ENCODE data around the gene TOR1AIP1. TPM values are rescaled to one million over a fixed set of nuclear protein-coding genes. Genes with fewer than 3 reads are reported as not detected.
A peak's percentile ranks its signal among the peaks of the same experiment; 100 is the strongest.

Gene TOR1AIP1
- polyA plus RNA-seq, 2 of the 4 experiments (the other 2 are of a cell fraction): 31.3 to 38.4 TPM

GRCh38 chr1:179953974-179954492, 71.9 kb downstream of the TOR1AIP1 start:
- FAIRE-seq (no peak), ATAC-seq (peak; percentile 50 to 67), DNase-seq (ENCODE audit: low read depth in 1 of 2, low spot score in 1 of 2) (peak; percentile 18 to 62)
- Histone ChIP-seq H3K4me3 (peak overlapping the region; percentile 68), H3K27ac (peak overlapping the region; percentile 78 to 97), H3K9me3 (no peaks in the 10 kb centered on the region), H3K4me2 (peak overlapping the region; percentile 74), H3K4me1 (peaks cover 17% of the 10 kb centered on the region)
- no peak; a peak in 1 of 5 replicates for TF ChIP-seq JUN (IDR thresholded peaks at IDR 0.05)
- TF ChIP-seq RFX5 (IDR thresholded peaks at IDR 0.05): no peak
- TF ChIP-seq CHD2 (IDR thresholded peaks at IDR 0.05; ENCODE audit: low read length, partially characterized antibody): no peak
- TF ChIP-seq HOXB13 (CRISPR knock-in tag; IDR thresholded peaks at IDR 0.05; ENCODE audit: low read depth): no peak
- TF ChIP-seq SREBF2 (IDR thresholded peaks at IDR 0.05): no peak
- no peak for TF ChIP-seq ZFP36 (IDR thresholded peaks at IDR 0.05; ENCODE audit: borderline replicate concordance, partially characterized antibody)
- no peak for TF ChIP-seq KDM5A (IDR thresholded peaks at IDR 0.05)
- TF ChIP-seq RNF2 (IDR thresholded peaks at IDR 0.05; ENCODE audit: borderline replicate concordance, low read depth): no peak
- no peak for TF ChIP-seq KDM1A (IDR thresholded peaks at IDR 0.05; ENCODE audit: low read depth)
- no peak for TF ChIP-seq ZNF302 (CRISPR knock-in tag; IDR thresholded peaks at IDR 0.05)
- WGBS (ENCODE audit: missing lambda C conversion rate): 5% methylated on average over 19 of the region's 19 CpGs
- ChIA-PET POLR2A (interaction anchor here (0.5 to 3.7 kb wide), 5 partner anchors 47 to 200 kb away, joined by 3 to 28 read pairs (median 9); partner anchors contain the start of genes QSOX1 and TOR1AIP1), CTCF (interaction anchor here (0.7 to 2.1 kb wide), 10 partner anchors 10 to 228 kb away, joined by 3 to 9 read pairs (median 3); no protein-coding TSS in a partner anchor)

- POLR2A ChIA-PET: interaction anchor here (0.6 to 3.7 kb wide), 4 partner anchors 72 to 200 kb away, joined by 3 to 28 read pairs (median 6); partner anchors contain the start of genes QSOX1 and TOR1AIP1
- peak; percentile 89 to 97 for ATAC-seq
- H3K27ac ChIP-seq: peak within 1 kb of the TSS; percentile 79 to 97
- DNase-seq (ENCODE audit: low read depth in 1 of 2, low spot score in 1 of 2): peak; percentile 77 to 99
- CTCF ChIA-PET: interaction anchor here (0.7 to 2.1 kb wide), 12 partner anchors 10 to 227 kb away, joined by 3 to 9 read pairs (median 3); no protein-coding TSS in a partner anchor
- H3K9me3 ChIP-seq: no peaks in the 10 kb centered on the region
- H3K4me3 ChIP-seq: peak within 1 kb of the TSS; percentile 68
- FAIRE-seq: peak; percentile 65
- H3K4me2 ChIP-seq: peak within 1 kb of the TSS; percentile 86
- peaks cover 17% of the 10 kb centered on the region for H3K4me1 ChIP-seq
- WGBS (ENCODE audit: missing lambda C conversion rate): 2% methylated on average over 31 of the region's 72 CpGs
- TF ChIP-seq EHMT2 (IDR thresholded peaks at IDR 0.05; ENCODE audit: low read depth) (no peak), CHD4 (IDR thresholded peaks at IDR 0.05; ENCODE audit: borderline replicate concordance) (no peak), REST (IDR thresholded peaks at IDR 0.05) (peak; percentile 93), NR3C1 (IDR thresholded peaks at IDR 0.05) (no peak), POLR2AphosphoS2 (conservative IDR thresholded peaks at IDR 0.05; ENCODE audit: low read length) (no peak), KDM5A (IDR thresholded peaks at IDR 0.05) (peak; percentile 54; the same call in 1 of the 2 replicates), JUN (IDR thresholded peaks at IDR 0.05) (peak; percentile 59 to 87), MAFK (IDR thresholded peaks at IDR 0.05; ENCODE audit: partially characterized antibody) (no peak), RNF2 (IDR thresholded peaks at IDR 0.05; ENCODE audit: borderline replicate concordance, low read depth) (no peak), FOSB (CRISPR knock-in tag; IDR thresholded peaks at IDR 0.05) (no peak), CHD2 (IDR thresholded peaks at IDR 0.05; ENCODE audit: low read length, partially characterized antibody) (peak; percentile 94), GATA3 (IDR thresholded peaks at IDR 0.05; ENCODE audit: borderline replicate concordance) (peak; percentile 52), PBX3 (IDR thresholded peaks at IDR 0.05) (0 out of 2 replicates have a peak, but pooled peaks have one; percentile 36), E2F6 (IDR thresholded peaks at IDR 0.05; ENCODE audit: borderline replicate concordance, low read depth) (peak; percentile 55; the same call in 1 of the 2 replicates), RCOR1 (IDR thresholded peaks at IDR 0.05; ENCODE audit: low read depth, low read length) (no peak), HOXA7 (CRISPR knock-in tag; IDR thresholded peaks at IDR 0.05) (no peak), PHF8 (IDR thresholded peaks at IDR 0.05; ENCODE audit: borderline replicate concordance, low read depth) (peak; percentile 90), POLR2A (IDR thresholded peaks at IDR 0.05; ENCODE audit: low read length) (peak; percentile 86), MAX (IDR thresholded peaks at IDR 0.05) (peak; percentile 88), HES2 (IDR thresholded peaks at IDR 0.05) (no peak), BCL3 (IDR thresholded peaks at IDR 0.05) (peak; percentile 79; the same call in 2 of the 3 replicates), RFX5 (IDR thresholded peaks at IDR 0.05) (no peak), CBX2 (IDR thresholded peaks at IDR 0.05; ENCODE audit: borderline replicate concordance, low read depth) (no peak), CBX8 (IDR thresholded peaks at IDR 0.05) (no peak)
Measured at GRCh38 chr1:179954493-179955286, 72.6 kb downstream of the TOR1AIP1 start, which contains the start of gene CEP350. Gene CEP350 (plus strand): TSS chr1:179954810. CDS start chr1:179986182, 31,372 bp downstream.
